Skeletal muscle satellite cell (primary cell): ENCODE results near the gene SHOC2.

ENCODE experiments used
- H3K27me3 ChIP-seq: 2 replicates; pipeline ENCODE4 v1.7.0; 2013; ENCODE audit warnings: low read length; ENCODE audit not compliant: control insufficient read depth, insufficient read depth
- H3K36me3 ChIP-seq: 2 replicates; pipeline ENCODE4 v1.7.0; 2013; ENCODE audit warnings: mild to moderate bottlenecking, control low read depth, low read length; ENCODE audit not compliant: insufficient read depth
- H3K4me1 ChIP-seq: 2 replicates; pipeline ENCODE4 v1.7.0; 2013; ENCODE audit warnings: low read length; ENCODE audit not compliant: control insufficient read depth, insufficient read depth
- H3K4me2 ChIP-seq: 2 replicates; pipeline ENCODE4 v1.7.0; 2013; ENCODE audit warnings: mild to moderate bottlenecking, low read length
- H3K4me3 ChIP-seq: 2 replicates; pipeline ENCODE4 v1.7.0; 2013; ENCODE audit warnings: low read length
- H3K9ac ChIP-seq: 2 replicates; pipeline ENCODE4 v1.7.0; 2013; ENCODE audit warnings: mild to moderate bottlenecking, low read depth, low read length, moderate library complexity
- H3K9me3 ChIP-seq: replicated peaks from 2 replicates; pipeline ENCODE4 v1.7.0; 2013; ENCODE audit warnings: mild to moderate bottlenecking, control low read depth, low read length

The SHOC2 gene

DNA sequence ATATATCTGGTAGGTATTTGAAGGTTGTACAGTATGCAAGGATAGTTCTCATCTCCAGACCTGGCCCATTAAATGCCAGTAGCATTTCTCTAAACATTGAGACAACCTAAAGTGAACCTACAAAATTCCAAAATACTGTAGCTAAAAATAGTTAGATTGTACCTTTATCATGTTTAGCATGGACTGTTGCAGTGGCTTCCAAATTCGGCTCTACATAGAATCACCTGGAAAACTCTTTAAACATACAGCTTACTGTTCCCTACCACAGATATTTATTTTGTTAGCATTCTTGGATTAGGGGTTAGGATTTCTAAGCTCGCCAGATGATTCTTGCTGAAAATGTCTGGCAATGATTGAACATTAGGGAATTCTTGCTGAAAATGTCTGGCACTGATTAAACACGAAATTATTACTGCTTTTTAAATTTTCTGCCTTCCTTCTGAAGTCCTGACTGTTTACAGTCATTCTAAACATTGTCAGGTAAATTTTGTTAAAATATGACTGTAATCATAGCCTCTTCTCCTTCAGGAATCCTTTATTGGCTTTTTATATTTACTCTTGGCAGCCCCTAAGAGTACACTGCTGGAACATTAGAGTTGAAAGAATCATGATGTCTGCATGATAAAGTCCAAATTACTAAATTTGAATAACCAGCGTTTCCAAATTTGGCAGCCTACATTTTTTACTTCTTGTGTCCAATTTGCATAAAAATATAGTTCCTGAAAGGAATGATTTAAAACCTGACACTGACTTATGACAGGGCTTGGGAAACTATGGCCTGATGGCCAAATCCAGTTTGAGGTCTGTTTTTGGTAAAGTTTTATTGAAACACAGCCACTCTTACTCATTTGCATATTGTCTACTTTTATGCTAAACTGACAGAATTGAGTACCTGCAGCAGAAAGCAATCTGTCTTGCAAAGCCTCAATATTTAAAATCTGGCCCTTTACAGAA, 40.3 kb downstream of the SHOC2 start:
- Histone ChIP-seq H3K4me3 (no peak overlapping the region), H3K27me3 (no peaks in the 10 kb centered on the region), H3K36me3 (peaks cover 3% of the 10 kb centered on the region), H3K9ac (no peak overlapping the region), H3K4me2 (no peak overlapping the region), H3K9me3 (no peaks in the 10 kb centered on the region), H3K4me1 (no peaks in the 10 kb centered on the region)

GRCh38 chr10:110960333-110960712, 40.9 kb downstream of the SHOC2 start:
- no peaks in the 10 kb centered on the region for H3K27me3 ChIP-seq
- no peaks in the 10 kb centered on the region for H3K9me3 ChIP-seq
- no peak overlapping the region for H3K4me2 ChIP-seq
- H3K9ac ChIP-seq, result no peak overlapping the region
- no peak overlapping the region for H3K4me3 ChIP-seq
- H3K4me1 ChIP-seq, result no peaks in the 10 kb centered on the region
- H3K36me3 ChIP-seq, result peaks cover 3% of the 10 kb centered on the region

DNA sequence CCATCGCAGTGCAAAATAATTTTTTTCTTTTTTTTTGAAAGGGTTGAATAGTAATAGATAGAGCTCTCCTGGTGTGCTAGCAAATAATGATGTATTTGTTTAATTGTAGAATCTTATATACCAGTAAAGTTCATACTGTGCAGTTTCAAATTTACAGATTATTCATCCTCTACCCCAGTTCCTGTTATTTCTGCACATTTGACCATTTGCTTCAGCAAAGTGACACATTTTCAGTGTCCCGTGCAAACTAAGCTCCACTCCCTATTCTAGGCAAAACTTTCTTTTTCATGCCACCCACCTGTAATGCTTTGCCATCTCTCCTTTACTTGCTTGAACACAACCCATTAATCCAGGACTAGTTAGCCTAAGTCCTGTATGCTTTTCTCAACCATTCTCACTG, 43.0 kb downstream of the SHOC2 start:
- Histone ChIP-seq H3K4me2 (no peak overlapping the region), H3K27me3 (no peaks in the 10 kb centered on the region), H3K36me3 (peaks cover 3% of the 10 kb centered on the region), H3K4me3 (no peak overlapping the region), H3K9me3 (no peaks in the 10 kb centered on the region), H3K9ac (no peak overlapping the region), H3K4me1 (peaks cover 8% of the 10 kb centered on the region)

- no peaks in the 10 kb centered on the region for H3K9me3 ChIP-seq
- peaks cover 8% of the 10 kb centered on the region for H3K4me1 ChIP-seq
- no peaks in the 10 kb centered on the region for H3K27me3 ChIP-seq
- no peak overlapping the region for H3K4me2 ChIP-seq
- H3K4me3 ChIP-seq, result no peak overlapping the region
- H3K9ac ChIP-seq, result no peak overlapping the region
- no peaks in the 10 kb centered on the region for H3K36me3 ChIP-seq
These were observed 43.8 kb downstream of the SHOC2 start for GRCh38 chr10:110963162-110963561.

- Histone ChIP-seq H3K4me1 (peaks cover 8% of the 10 kb centered on the region), H3K4me3 (no peak overlapping the region), H3K9me3 (no peaks in the 10 kb centered on the region), H3K9ac (no peak overlapping the region), H3K36me3 (no peaks in the 10 kb centered on the region), H3K4me2 (no peak overlapping the region), H3K27me3 (no peaks in the 10 kb centered on the region)
These were observed 45.3 kb downstream of the SHOC2 start for GRCh38 chr10:110964681-110965080.

DNA sequence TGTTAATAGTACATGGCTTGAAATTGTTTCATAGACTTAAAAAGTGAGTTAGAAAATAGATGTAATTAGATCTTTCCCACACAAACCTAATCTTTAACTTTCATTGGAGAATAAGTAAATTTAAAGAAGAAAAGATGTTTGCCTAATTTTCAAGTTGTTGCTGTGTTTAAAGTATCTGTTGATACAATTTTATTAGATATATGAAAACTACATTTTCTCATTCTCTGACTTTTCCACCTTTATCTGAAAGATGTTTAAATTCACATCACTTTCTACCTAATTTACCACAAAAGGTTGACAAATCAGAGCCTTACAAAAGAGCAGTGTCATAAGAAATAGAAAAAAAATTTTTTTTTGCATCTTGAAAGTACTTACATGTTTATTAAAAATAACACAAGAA, 45.8 kb downstream of the SHOC2 start:
- H3K27me3 ChIP-seq, result no peaks in the 10 kb centered on the region
- no peak overlapping the region for H3K9ac ChIP-seq
- H3K9me3 ChIP-seq, result no peaks in the 10 kb centered on the region
- no peak overlapping the region for H3K4me2 ChIP-seq
- H3K4me3 ChIP-seq, result no peak overlapping the region
- H3K36me3 ChIP-seq, result no peaks in the 10 kb centered on the region
- H3K4me1 ChIP-seq, result peaks cover 8% of the 10 kb centered on the region

- peaks cover 8% of the 10 kb centered on the region for H3K4me1 ChIP-seq
- no peak overlapping the region for H3K4me2 ChIP-seq
These were observed 46.7 kb downstream of the SHOC2 start for GRCh38 chr10:110966146-110966545.

DNA sequence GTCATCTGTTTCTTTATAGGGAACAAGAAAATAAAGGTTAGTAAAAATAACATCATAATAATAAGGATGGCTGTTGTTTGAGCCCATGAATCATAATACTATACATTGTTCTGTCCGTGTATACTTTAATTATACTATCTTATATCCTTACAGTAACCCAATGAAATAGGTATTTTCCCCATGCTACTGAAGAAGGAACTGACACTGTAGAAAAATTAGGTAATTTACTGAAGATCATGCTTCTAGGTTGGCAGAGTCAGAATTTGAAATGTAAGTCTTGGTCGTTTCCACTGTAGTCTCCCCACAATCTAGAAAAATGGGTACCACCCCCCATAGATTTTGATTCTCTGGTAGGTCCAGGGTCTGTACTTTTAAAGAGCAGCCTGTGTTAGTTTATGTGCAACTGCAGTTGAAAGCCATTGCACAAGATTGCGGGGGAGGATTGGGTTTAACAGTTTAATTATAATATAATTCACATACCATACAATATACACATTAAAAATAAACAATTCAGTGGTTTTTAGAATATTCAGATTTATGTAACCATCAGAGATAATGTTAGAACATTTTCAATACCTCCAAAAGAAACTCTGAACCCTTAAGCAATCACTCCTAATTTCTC, 47.7 kb downstream of the SHOC2 start:
- no peaks in the 10 kb centered on the region for H3K9me3 ChIP-seq
- no peaks in the 10 kb centered on the region for H3K27me3 ChIP-seq
- H3K36me3 ChIP-seq, result no peaks in the 10 kb centered on the region
- H3K4me3 ChIP-seq, result no peak overlapping the region
- no peak overlapping the region for H3K4me2 ChIP-seq
- no peak overlapping the region for H3K9ac ChIP-seq
- peaks cover 8% of the 10 kb centered on the region for H3K4me1 ChIP-seq

More at GRCh38 chr10:110966146-110966545, 46.7 kb downstream of the SHOC2 start:
- Histone ChIP-seq H3K4me3 (no peak overlapping the region), H3K9ac (no peak overlapping the region), H3K9me3 (no peaks in the 10 kb centered on the region), H3K27me3 (no peaks in the 10 kb centered on the region), H3K36me3 (no peaks in the 10 kb centered on the region)

DNA sequence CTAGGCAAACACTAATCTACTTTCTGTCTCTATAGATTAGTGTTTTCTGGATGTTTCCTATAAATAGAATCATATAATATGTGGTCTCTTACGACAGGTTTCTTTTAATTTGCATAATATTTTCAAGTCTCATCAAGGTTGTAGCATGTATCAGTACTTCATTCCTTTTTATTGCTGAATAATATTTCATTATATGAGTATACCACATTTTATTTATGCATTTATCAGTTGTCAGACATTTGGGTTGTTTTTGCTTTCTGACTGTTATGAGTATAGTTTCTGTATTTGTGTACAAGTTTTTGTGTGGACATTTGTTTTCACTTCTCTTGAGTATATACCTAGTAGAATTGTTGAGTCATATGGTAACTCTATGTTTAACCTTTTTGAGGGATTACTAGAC, 48.2 kb downstream of the SHOC2 start:
- Histone ChIP-seq H3K4me2 (no peak overlapping the region), H3K36me3 (no peaks in the 10 kb centered on the region), H3K4me1 (peaks cover 8% of the 10 kb centered on the region), H3K9ac (no peak overlapping the region), H3K4me3 (no peak overlapping the region), H3K9me3 (no peaks in the 10 kb centered on the region), H3K27me3 (no peaks in the 10 kb centered on the region)

DNA sequence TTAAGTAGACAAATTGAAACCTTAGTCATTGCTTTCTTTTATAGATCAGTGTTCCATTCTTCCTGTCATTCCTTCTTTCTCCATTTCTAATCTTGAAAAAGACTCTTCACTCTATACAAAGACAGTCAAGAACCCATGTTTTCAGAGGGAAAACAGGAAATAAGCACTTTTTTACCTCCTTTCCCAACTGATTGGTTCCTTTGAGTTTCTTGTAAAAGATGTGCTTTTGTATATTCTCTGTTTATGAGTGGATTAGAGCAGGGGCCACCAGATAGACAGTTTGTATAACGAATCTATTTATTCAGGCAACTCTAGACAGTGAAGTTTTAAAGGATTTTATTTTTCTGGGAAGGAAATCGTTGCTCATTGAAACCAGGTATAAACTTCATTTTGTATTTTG, 49.8 kb downstream of the SHOC2 start:
- no peaks in the 10 kb centered on the region for H3K27me3 ChIP-seq
- no peaks in the 10 kb centered on the region for H3K9me3 ChIP-seq
- H3K4me2 ChIP-seq, result no peak overlapping the region
- no peak overlapping the region for H3K9ac ChIP-seq
- H3K4me1 ChIP-seq, result peaks cover 8% of the 10 kb centered on the region
- no peak overlapping the region for H3K4me3 ChIP-seq
- H3K36me3 ChIP-seq, result no peaks in the 10 kb centered on the region

- H3K4me3 ChIP-seq, result no peak overlapping the region
- no peak overlapping the region for H3K9ac ChIP-seq
- H3K36me3 ChIP-seq, result no peaks in the 10 kb centered on the region
- H3K4me1 ChIP-seq, result peaks cover 3% of the 10 kb centered on the region
- H3K27me3 ChIP-seq, result no peaks in the 10 kb centered on the region
- no peaks in the 10 kb centered on the region for H3K9me3 ChIP-seq
- no peak overlapping the region for H3K4me2 ChIP-seq
These were observed 52.2 kb downstream of the SHOC2 start for GRCh38 chr10:110971638-110972037.
